ENCODE measurements around the gene CRABP2. TPM values are rescaled to one million over a fixed set of nuclear protein-coding genes. Genes with fewer than 3 reads are reported as not detected.

The CRABP2 gene
- total and polyA plus RNA-seq, 12 donors = 0.25 to 2.7 (median 1.3) TPM; not detected in 1

- intact Hi-C loops (cut with DNase I) = loop anchor here in 8 of 10 donors (2.0 to 10.0 kb wide), 6 partner anchors 40 to 197 kb away; partner anchors contain the start of genes PRCC (in 4 of the 8), INSRR (in 2 of the 8), PEAR1 (in 2 of the 8) and LRRC71 (in 1 of the 8)
- Histone ChIP-seq H3K4me3 (peak overlapping the region; percentile 57 to 86 (median 78)), H3K27ac (peak overlapping the region in 6 of 10 donors; percentile 93 to 98 (median 97)), H3K9me3 (no peaks in the 10 kb centered on the region), H3K27me3 (no peaks in the 10 kb centered on the region), H3K4me1 (peaks cover 21 to 52% (median 44%) of the 10 kb centered on the region in 9 donors), H3K36me3 (peaks cover 0 to 40% (median 20%) of the 10 kb centered on the region in 9 donors)
- no peak for DNase-seq
- ATAC-seq = no peak
- WGBS, 2 donors = 52 to 59% methylated on average over 7 of the region's 7 CpGs
- no peak for TF ChIP-seq CTCF (IDR thresholded peaks at IDR 0.05)
Observed at GRCh38 chr1:156727492-156727891, 22.1 kb upstream of the CRABP2 start.

- ATAC-seq (peak in 1 of 8 donors; percentile 15), DNase-seq (peak in 1 of 2 donors; percentile 56)
- H3K4me3 ChIP-seq = peak overlapping the region in 6 of 10 donors; percentile 36 to 86 (median 60)
Observed at GRCh38 chr1:156726549-156727226, 21.3 kb upstream of the CRABP2 start.

GRCh38 chr1:156725683-156726280 lies 20.4 kb upstream of the CRABP2 start:
- ATAC-seq = peak; percentile 56 to 81 (median 70)
- Histone ChIP-seq H3K9me3 (no peaks in the 10 kb centered on the region), H3K27ac (peak overlapping the region in 4 of 10 donors; percentile 2 to 37 (median 22)), H3K27me3 (no peaks in the 10 kb centered on the region), H3K4me3 (peak overlapping the region in 9 of 10 donors; percentile 14 to 86 (median 36)), H3K4me1 (peaks cover 21 to 52% (median 44%) of the 10 kb centered on the region in 9 donors), H3K36me3 (peaks cover 0 to 48% (median 20%) of the 10 kb centered on the region in 9 donors)
- intact Hi-C loops (cut with DNase I) = loop anchor here in 9 of 10 donors (1.0 to 10.0 kb wide), 10 partner anchors 16 to 199 kb away; partner anchors contain the start of genes PRCC (in 4 of the 9), INSRR (in 2 of the 9), PEAR1 (in 2 of the 9) and LRRC71 (in 1 of the 9)
- DNase-seq = peak; percentile 88 to 89
- peak; percentile 78 to 98 (median 96) for TF ChIP-seq CTCF (IDR thresholded peaks at IDR 0.05)
- WGBS, 2 donors = 11 to 12% methylated on average over 18 of the region's 18 CpGs

More at GRCh38 chr1:156726549-156727226, 21.3 kb upstream of the CRABP2 start:
- no peaks in the 10 kb centered on the region for H3K9me3 ChIP-seq
- peaks cover 21 to 52% (median 44%) of the 10 kb centered on the region in 9 donors for H3K4me1 ChIP-seq
- peaks cover 0 to 39% (median 20%) of the 10 kb centered on the region in 9 donors for H3K36me3 ChIP-seq
- peak overlapping the region in 1 of 10 donors; percentile 2 for H3K27ac ChIP-seq
- peak in 8 of 9 donors; percentile 13 to 59 (median 55) for TF ChIP-seq CTCF (IDR thresholded peaks at IDR 0.05)
- 55 to 56% methylated on average over 15 of the region's 15 CpGs for WGBS, 2 donors
- intact Hi-C loops (cut with DNase I) = loop anchor here in 8 of 10 donors (1.0 to 10.0 kb wide), 8 partner anchors 15 to 198 kb away; partner anchors contain the start of genes PRCC (in 4 of the 8), INSRR (in 2 of the 8), PEAR1 (in 2 of the 8) and LRRC71 (in 1 of the 8)
- no peaks in the 10 kb centered on the region for H3K27me3 ChIP-seq

GRCh38 chr1:156721535-156721934 lies 16.2 kb upstream of the CRABP2 start:
- peaks cover 16 to 24% (median 20%) of the 10 kb centered on the region in 9 donors for H3K4me1 ChIP-seq
- TF ChIP-seq CTCF (IDR thresholded peaks at IDR 0.05) = no peak
- no peaks in the 10 kb centered on the region for H3K9me3 ChIP-seq

More at GRCh38 chr1:156721535-156721934, 16.2 kb upstream of the CRABP2 start:
- Histone ChIP-seq H3K4me3 (no peak overlapping the region), H3K27me3 (no peaks in the 10 kb centered on the region), H3K36me3 (peaks cover 0 to 63% (median 20%) of the 10 kb centered on the region in 9 donors), H3K27ac (no peak overlapping the region)
- DNase-seq = no peak
- intact Hi-C loops (cut with DNase I) = loop anchor here in 7 of 10 donors (2.0 to 10.0 kb wide), 4 partner anchors 31 to 203 kb away; partner anchors contain the start of genes INSRR (in 2 of the 7) and LRRC71 (in 1 of the 7)
- no peak for ATAC-seq
- WGBS, 2 donors = 77 to 89% methylated on average over 4 of the region's 4 CpGs

All from heart right ventricle (tissue), 16 donors.